Fibroblast of the conjunctiva (primary cell): Measurements from ENCODE around the gene FARSA.
"Not testable (repeated sequence)": the region's sequence is repeated elsewhere in the genome, so short reads cannot be mapped to it uniquely, and the experiment has no call there.

ENCODE experiments used
- DNase-seq: peaks from one replicate; pipeline ENCODE4 v3.0.0-alpha.2; 2010; ENCODE audit warnings: low read depth

Gene FARSA

DNA sequence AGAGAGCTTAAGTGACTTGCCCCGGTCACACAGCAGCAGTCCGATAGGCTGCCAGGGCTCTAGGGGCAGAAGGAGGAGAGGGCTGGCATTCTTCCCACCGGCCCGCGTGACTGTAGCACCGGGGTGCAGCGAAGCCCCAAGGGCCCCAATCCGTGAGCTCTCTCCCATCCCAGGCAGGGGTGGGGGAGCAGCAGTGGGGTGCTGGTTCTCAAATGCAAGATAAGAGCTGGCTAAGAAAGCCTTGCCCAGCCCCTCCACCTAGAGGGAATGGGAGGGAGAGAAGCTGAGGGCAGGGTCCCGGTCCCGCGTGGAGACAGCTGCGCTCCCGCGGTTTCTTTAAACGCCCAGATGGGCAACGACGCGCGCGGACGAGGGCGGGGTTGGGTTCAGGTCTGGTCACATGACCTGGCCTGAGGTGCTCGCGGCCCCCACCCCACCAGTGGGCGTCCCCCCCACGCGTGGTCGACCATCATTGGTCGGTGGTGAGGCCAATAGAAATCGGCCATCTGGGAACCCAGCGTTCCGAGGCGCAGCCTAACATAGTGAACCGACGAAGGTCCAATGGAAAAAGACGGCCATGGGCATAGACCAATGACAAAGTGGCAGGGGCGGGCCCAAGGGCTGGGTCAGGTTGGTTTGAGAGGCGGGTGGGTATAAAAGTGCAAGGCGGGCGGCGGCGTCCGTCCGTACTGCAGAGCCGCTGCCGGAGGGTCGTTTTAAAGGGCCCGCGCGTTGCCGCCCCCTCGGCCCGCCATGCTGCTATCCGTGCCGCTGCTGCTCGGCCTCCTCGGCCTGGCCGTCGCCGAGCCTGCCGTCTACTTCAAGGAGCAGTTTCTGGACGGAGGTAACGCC, 4.6 kb upstream of the FARSA start, which contains the start of gene CALR:
Gene CALR, plus strand, starts transcription at position 683 of the 852 bp plus-strand sequence. Its CDS starts 71 bp downstream, at position 754.
- DNase-seq, result peak; percentile 98

GRCh38 chr19:12937093-12937926, 3.8 kb upstream of the FARSA start:
- no peak for DNase-seq

DNA sequence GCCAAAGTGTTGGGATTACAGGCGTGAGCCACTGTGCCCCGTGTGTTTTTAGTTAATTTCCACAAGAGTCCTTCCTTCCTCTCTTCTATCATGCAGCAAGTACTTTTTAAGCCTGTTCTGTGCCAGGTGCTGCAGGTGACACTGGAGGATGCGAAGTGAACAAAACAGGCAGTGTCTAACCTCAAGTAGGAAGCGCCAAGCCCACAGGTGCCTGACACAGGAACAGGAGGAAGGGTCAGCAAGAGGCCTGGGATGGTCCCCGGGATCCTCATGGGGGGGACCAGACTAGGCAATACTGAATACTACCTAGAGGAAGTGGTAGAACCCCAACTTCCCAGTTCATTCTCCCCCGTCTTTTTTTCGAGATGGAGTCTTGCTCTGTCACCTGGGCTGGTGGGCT, 3.1 kb upstream of the FARSA start:
- DNase-seq, result no peak

- no peak for DNase-seq
These were observed 1.6 kb upstream of the FARSA start for GRCh38 chr19:12935071-12935470.

GRCh38 chr19:12932392-12933286, 872 bp downstream of the FARSA start:
- no peak for DNase-seq

DNA sequence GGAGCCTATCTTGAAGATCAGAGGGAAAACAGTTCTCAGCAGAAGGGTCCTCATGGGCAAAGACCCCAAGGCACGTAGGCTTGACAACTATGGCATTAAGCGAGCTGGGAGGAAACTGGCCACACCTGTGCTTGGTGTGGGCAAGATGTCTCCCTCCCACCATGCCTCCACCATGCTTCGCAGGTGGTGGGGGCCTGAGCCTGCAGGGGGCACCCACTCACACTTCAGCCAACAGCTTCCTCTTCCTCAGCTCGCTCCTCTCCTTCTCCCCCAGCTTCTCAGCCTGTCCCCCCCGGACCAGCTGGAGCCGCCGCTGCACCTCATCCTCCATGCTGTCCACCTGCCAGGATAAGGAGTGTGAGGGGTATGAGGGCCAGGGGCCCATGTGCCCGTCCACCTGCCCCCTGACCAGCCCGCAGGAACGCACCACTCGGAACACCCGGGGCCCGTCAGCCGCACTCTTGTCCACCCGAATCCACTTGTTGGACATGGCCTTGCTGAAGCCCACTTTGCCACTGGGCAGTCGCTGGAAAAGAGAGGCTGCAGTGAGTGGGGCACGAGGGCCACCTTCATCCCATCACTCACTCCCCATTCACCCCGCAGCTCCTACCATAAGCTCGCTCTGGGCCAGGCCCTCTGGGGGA, 3.4 kb downstream of the FARSA start:
- DNase-seq, result no peak

- DNase-seq, result no peak
These were observed 8.7 kb downstream of the FARSA start for GRCh38 chr19:12924621-12925310.

GRCh38 chr19:12922959-12923358, 10.6 kb downstream of the FARSA start:
- DNase-seq, result no peak

- DNase-seq, result no peak
These were observed 12.5 kb downstream of the FARSA start for GRCh38 chr19:12921047-12921446.

DNA sequence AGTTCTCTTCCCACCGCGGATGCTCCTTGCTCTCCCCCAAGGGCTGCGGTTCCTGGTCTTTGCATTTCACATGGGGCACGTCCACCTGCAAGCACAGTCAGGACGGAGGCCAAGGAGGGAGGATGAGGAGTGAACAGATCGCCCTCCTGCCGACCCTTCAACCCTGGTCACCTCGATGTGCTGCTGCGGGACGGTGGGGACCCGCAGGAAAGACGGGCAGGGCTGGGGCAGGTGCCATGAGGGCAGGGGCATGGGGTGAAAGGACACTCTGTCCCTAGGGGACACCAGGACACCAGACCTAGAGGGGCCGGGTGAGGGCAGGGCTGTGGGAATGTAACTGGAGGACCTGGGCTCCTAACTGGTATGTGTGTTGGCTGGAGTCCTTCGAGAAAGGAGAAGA, 15.3 kb downstream of the FARSA start:
- DNase-seq, result no peak

GRCh38 chr19:12915860-12916259, 17.7 kb downstream of the FARSA start:
- not testable (repeated sequence) for DNase-seq

DNA sequence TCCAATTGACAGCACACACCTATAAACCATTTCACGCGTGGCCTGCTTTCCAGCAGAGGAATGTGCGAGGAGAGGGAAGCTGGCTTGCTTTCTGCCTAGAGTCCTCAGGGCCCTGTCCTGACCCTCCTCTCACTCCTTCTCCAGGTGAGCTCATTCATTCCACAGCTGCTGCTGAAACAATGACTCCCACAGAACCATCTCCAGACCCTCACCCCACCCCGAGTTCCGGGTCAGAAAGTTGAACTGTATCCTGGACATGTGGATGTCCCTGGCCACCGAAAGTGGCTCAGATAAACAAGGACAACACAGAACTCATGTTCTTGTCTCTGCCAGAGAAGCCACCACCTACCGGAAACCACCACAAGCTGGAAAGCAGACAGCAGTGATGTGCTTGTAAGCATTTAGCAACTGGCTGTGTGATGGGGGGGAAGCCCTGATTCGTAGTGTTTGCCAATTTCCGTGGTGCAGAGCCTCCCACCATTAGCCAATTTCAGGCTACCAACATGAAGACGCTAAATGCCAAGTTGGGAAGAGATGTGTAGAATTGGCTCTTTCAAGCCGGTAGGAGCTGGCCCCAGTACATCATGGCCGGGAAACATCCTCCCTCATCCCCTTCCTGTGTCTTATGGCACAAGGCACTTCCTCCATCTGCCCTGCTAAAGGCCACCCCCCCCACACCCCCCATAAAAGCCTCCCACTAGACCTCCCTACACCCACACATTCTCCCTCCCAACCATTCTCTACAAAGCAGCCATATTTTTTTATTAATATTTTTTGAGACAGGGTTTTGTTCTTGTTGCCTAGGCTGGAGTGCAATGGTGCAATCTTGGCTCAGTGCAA, 19.4 kb downstream of the FARSA start:
- no peak for DNase-seq

GRCh38 chr19:12913011-12913561, 20.4 kb downstream of the FARSA start:
- peak; percentile 33 for DNase-seq

GRCh38 chr19:12912571-12912970, 20.9 kb downstream of the FARSA start:
- DNase-seq, result no peak

DNA sequence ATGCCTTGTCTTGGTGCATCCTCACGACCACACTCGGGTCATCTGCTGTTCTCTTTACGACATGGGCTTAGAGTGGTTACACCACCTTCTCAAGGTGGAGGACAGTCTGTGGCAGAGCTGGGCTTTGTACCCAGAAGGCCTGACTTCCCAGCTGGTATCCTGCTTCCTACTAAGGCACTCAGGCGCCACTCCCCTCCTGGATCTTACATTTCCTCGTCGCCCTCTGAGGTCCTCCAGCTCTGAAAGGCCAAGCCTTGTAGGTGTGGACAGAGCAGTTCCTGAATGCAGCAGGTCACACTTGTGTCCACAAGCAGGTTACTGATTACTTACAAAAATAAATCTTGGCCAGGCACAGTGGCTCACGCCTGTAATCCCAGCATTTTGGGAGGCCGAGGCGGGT, 26.3 kb downstream of the FARSA start:
- DNase-seq, result no peak

- no peak for DNase-seq
These were observed 33.5 kb downstream of the FARSA start for GRCh38 chr19:12899891-12900518.

DNA sequence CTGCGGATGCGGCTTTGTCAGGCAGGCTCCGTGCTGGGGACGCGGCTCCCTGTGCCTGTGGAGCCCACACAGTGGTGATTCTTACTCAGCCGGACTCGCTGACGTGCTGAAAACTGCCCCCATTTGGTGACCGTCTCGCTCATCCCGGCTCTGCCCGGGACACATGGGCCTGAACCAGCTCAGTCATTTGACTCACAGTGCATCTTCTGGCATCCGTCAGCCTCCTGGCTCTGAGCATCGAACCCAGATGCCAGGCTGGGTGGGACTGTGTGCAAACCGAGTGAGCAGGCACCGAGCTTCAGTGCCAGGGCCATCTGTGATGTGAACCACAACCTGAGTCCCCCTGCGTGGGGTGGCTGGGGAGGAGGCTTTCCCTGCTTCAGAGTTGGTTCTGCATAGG, 37.1 kb downstream of the FARSA start:
- DNase-seq, result no peak

DNA sequence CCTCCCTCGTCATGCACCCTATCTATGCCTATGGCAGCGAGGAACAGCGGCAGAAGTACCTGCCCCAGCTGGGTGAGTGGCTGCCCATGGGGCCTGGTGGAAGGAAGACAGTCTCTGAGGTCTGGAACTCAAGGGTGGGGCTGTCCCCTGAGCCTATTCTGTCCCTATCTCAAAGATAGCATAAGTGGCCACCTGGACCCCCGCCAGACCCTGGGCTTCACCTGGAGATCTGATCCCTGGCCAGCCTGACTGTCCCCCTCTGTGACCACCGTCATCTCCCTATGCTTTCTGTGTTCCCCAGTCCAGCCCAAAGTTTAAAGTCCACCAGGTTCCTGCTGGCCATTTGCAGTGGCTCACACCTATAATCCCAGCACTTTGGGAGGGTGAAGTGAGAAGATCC, 39.9 kb downstream of the FARSA start:
- no peak for DNase-seq

DNA sequence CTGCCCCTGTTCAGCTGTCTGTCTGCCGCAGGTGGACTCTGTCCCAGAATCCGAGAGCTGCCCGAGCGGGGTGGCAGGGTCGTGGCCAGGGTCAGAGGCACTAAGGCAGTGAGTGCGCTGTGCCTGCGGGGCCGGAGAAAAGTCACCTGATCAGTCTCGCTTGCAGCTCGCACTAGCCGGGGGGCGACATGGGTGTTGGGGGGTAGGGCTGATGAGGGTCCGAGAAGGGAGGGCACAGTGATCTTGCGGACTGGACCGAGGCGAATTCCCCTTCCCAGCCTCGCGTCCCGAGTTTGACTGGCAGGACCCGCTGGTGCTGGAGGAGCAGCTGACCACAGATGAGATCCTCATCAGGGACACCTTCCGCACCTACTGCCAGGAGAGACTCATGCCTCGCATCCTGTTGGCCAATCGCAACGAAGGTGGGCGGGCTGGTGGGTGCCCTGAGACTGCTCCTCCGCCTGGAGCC, 41.9 kb downstream of the FARSA start:
- no peak for DNase-seq
